ENCODE data around the gene SLCO1B3.

The SLCO1B3 gene

GRCh38 chr12:20830456-20830855 is 20.0 kb downstream of the SLCO1B3 start:
- no peak overlapping the region for H3K4ac ChIP-seq (ENCODE audit: low read depth, low read length)
- H3K4me1 ChIP-seq (ENCODE audit: control insufficient read depth in 1 of 2, insufficient read depth in 2 of 2, low read length in 2 of 2), result no peaks in the 10 kb centered on the region
- H3K9me3 ChIP-seq (ENCODE audit: insufficient read depth, low read depth, low read length), result no peaks in the 10 kb centered on the region
- no peak overlapping the region for H3K4me2 ChIP-seq (ENCODE audit: low read length)
- H2AFZ ChIP-seq (ENCODE audit: insufficient read depth, low read length, poor library complexity), result no peak overlapping the region
- no peak overlapping the region for H2AK5ac ChIP-seq (ENCODE audit: low read length)
- H3K36me3 ChIP-seq (ENCODE audit: control insufficient read depth in 1 of 2, insufficient read depth in 2 of 2, low read length in 2 of 2), result no peaks in the 10 kb centered on the region
- no peak overlapping the region for H2BK120ac ChIP-seq (ENCODE audit: insufficient read depth, low read length, poor library complexity)
- no peak overlapping the region for H3K23ac ChIP-seq (ENCODE audit: low read length)
- no peak overlapping the region for H4K91ac ChIP-seq (ENCODE audit: low read depth, low read length)
- no peak overlapping the region for H3K4me3 ChIP-seq (ENCODE audit: low read depth, low read length)
- H3K79me1 ChIP-seq (ENCODE audit: low read length), result no peaks in the 10 kb centered on the region
- H3K27me3 ChIP-seq (ENCODE audit: insufficient read depth, low read length), result no peaks in the 10 kb centered on the region
- no peak overlapping the region for H2BK5ac ChIP-seq (ENCODE audit: low read depth, low read length, poor library complexity)
- H3K9ac ChIP-seq (ENCODE audit: low read length), result no peak overlapping the region
- no CpG with 5 or more reads among the region's 1 CpG for WGBS (ENCODE audit: extremely low coverage, insufficient coverage, insufficient read length)
- no peaks in the 10 kb centered on the region for H3K79me2 ChIP-seq (ENCODE audit: control insufficient read depth, insufficient read depth, low read length, poor library complexity)
- no peak for DNase-seq
- H3K27ac ChIP-seq (ENCODE audit: low read depth, low read length), result no peak overlapping the region
- no peak overlapping the region for H3K18ac ChIP-seq (ENCODE audit: low read length)
- no peak overlapping the region for H4K8ac ChIP-seq (ENCODE audit: low read depth, low read length)
- H3K14ac ChIP-seq (ENCODE audit: low read length), result no peak overlapping the region
- H2BK12ac ChIP-seq (ENCODE audit: low read length), result no peak overlapping the region
- no peak overlapping the region for H4K12ac ChIP-seq (ENCODE audit: low read depth, low read length)

DNA sequence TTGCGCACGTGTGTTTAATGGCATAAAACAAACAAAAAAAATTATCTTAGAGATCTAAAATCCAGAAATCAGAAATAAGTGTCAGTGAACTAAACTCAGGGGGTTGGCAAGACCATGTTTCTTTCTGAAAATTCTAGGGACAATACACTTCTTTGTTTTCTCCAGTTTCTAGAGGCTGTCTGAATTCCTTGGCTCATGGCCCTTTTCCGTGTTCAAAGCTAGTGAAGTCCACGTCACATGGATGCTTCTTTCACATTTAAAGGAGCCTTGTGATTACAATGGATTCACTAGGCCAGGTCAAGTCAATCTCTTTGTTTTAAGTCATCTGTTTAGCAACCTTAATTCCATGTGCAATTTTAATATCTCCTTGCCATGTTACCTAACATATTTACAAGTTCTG is 22.4 kb downstream of the SLCO1B3 start:
- Histone ChIP-seq H4K8ac (ENCODE audit: low read depth, low read length) (no peak overlapping the region), H3K9ac (ENCODE audit: low read length) (no peak overlapping the region), H2AFZ (ENCODE audit: insufficient read depth, low read length, poor library complexity) (no peak overlapping the region), H3K27me3 (ENCODE audit: insufficient read depth, low read length) (no peaks in the 10 kb centered on the region), H3K79me2 (ENCODE audit: control insufficient read depth, insufficient read depth, low read length, poor library complexity) (no peaks in the 10 kb centered on the region), H3K23ac (ENCODE audit: low read length) (no peak overlapping the region), H3K79me1 (ENCODE audit: low read length) (no peaks in the 10 kb centered on the region), H2AK5ac (ENCODE audit: low read length) (no peak overlapping the region), H4K91ac (ENCODE audit: low read depth, low read length) (no peak overlapping the region), H4K12ac (ENCODE audit: low read depth, low read length) (no peak overlapping the region), H3K36me3 (ENCODE audit: control insufficient read depth in 1 of 2, insufficient read depth in 2 of 2, low read length in 2 of 2) (no peaks in the 10 kb centered on the region), H2BK12ac (ENCODE audit: low read length) (no peak overlapping the region), H3K4me2 (ENCODE audit: low read length) (no peak overlapping the region), H2BK120ac (ENCODE audit: insufficient read depth, low read length, poor library complexity) (no peak overlapping the region), H3K4me3 (ENCODE audit: low read depth, low read length) (no peak overlapping the region), H3K18ac (ENCODE audit: low read length) (no peak overlapping the region), H3K4me1 (ENCODE audit: control insufficient read depth in 1 of 2, insufficient read depth in 2 of 2, low read length in 2 of 2) (no peaks in the 10 kb centered on the region), H2BK5ac (ENCODE audit: low read depth, low read length, poor library complexity) (no peak overlapping the region), H3K27ac (ENCODE audit: low read depth, low read length) (no peak overlapping the region), H3K4ac (ENCODE audit: low read depth, low read length) (no peak overlapping the region), H3K9me3 (ENCODE audit: insufficient read depth, low read depth, low read length) (no peaks in the 10 kb centered on the region), H3K14ac (ENCODE audit: low read length) (no peak overlapping the region)
- no peak for DNase-seq
- no CpG with 5 or more reads among the region's 4 CpGs for WGBS (ENCODE audit: extremely low coverage, insufficient coverage, insufficient read length)

DNA sequence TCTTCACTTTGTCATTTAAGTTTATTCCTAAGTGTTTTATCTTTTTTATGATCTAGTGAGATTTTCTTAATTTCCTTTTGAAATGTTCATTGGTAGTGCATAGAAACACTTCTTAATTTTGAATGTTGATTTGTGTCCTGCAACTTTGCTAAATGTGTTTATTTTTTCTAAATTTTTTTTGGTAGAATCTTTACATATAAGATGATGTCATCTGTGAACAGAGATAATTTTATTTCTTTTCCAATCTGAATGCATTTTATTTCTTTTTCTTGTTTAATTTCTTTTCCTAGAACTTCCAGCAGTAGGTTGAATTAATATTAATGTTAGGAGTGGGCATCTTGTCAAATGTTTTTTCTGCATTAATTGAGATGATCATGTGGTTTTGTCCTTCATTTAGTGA is 42.1 kb downstream of the SLCO1B3 start:
- no peak for DNase-seq
- Histone ChIP-seq H3K79me1 (ENCODE audit: low read length) (no peaks in the 10 kb centered on the region), H3K4me1 (ENCODE audit: control insufficient read depth in 1 of 2, insufficient read depth in 2 of 2, low read length in 2 of 2) (no peaks in the 10 kb centered on the region), H2AK5ac (ENCODE audit: low read length) (no peak overlapping the region), H2BK120ac (ENCODE audit: insufficient read depth, low read length, poor library complexity) (no peak overlapping the region), H4K8ac (ENCODE audit: low read depth, low read length) (no peak overlapping the region), H4K12ac (ENCODE audit: low read depth, low read length) (no peak overlapping the region), H3K4me3 (ENCODE audit: low read depth, low read length) (no peak overlapping the region), H2AFZ (ENCODE audit: insufficient read depth, low read length, poor library complexity) (no peak overlapping the region), H3K36me3 (ENCODE audit: control insufficient read depth in 1 of 2, insufficient read depth in 2 of 2, low read length in 2 of 2) (no peaks in the 10 kb centered on the region), H3K27ac (ENCODE audit: low read depth, low read length) (no peak overlapping the region), H3K4ac (ENCODE audit: low read depth, low read length) (no peak overlapping the region), H3K18ac (ENCODE audit: low read length) (no peak overlapping the region), H3K4me2 (ENCODE audit: low read length) (no peak overlapping the region), H3K14ac (ENCODE audit: low read length) (no peak overlapping the region), H3K9ac (ENCODE audit: low read length) (no peak overlapping the region), H3K23ac (ENCODE audit: low read length) (no peak overlapping the region), H2BK5ac (ENCODE audit: low read depth, low read length, poor library complexity) (no peak overlapping the region), H3K9me3 (ENCODE audit: insufficient read depth, low read depth, low read length) (no peaks in the 10 kb centered on the region), H4K91ac (ENCODE audit: low read depth, low read length) (no peak overlapping the region), H3K27me3 (ENCODE audit: insufficient read depth, low read length) (no peaks in the 10 kb centered on the region), H3K79me2 (ENCODE audit: control insufficient read depth, insufficient read depth, low read length, poor library complexity) (no peaks in the 10 kb centered on the region), H2BK12ac (ENCODE audit: low read length) (no peak overlapping the region)

DNA sequence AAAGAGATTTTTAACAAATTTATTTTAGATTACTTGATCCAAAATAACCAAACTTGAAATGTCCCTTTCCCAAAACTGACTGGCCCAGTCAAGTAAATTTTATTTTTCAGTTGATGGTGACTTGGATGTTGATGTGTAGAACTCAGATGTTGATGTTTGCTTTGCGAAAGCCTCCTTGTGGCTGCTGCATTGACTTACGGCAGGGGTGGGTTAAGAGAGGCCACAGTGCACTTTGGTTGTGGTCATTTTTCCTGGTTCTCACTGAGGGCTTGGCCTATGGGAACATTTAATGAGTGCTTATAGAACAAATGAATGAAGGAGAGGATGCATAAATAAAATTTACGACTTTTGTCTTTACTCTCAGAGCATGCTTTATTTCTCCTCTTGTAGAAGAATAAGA is 52.6 kb downstream of the SLCO1B3 start:
- H3K4ac ChIP-seq (ENCODE audit: low read depth, low read length), result no peak overlapping the region
- H3K18ac ChIP-seq (ENCODE audit: low read length), result no peak overlapping the region
- H3K14ac ChIP-seq (ENCODE audit: low read length), result no peak overlapping the region
- H3K4me3 ChIP-seq (ENCODE audit: low read depth, low read length), result no peak overlapping the region
- H4K8ac ChIP-seq (ENCODE audit: low read depth, low read length), result no peak overlapping the region
- no peaks in the 10 kb centered on the region for H3K79me1 ChIP-seq (ENCODE audit: low read length)
- H2BK12ac ChIP-seq (ENCODE audit: low read length), result no peak overlapping the region
- no peak for DNase-seq
- no peak overlapping the region for H4K12ac ChIP-seq (ENCODE audit: low read depth, low read length)
- H3K36me3 ChIP-seq (ENCODE audit: control insufficient read depth in 1 of 2, insufficient read depth in 2 of 2, low read length in 2 of 2), result no peaks in the 10 kb centered on the region
- no peak overlapping the region for H2BK5ac ChIP-seq (ENCODE audit: low read depth, low read length, poor library complexity)
- no peaks in the 10 kb centered on the region for H3K79me2 ChIP-seq (ENCODE audit: control insufficient read depth, insufficient read depth, low read length, poor library complexity)
- H3K9me3 ChIP-seq (ENCODE audit: insufficient read depth, low read depth, low read length), result no peaks in the 10 kb centered on the region
- H4K91ac ChIP-seq (ENCODE audit: low read depth, low read length), result no peak overlapping the region
- no CpG with 5 or more reads among the region's 3 CpGs for WGBS (ENCODE audit: extremely low coverage, insufficient coverage, insufficient read length)
- H3K27me3 ChIP-seq (ENCODE audit: insufficient read depth, low read length), result no peaks in the 10 kb centered on the region
- no peak overlapping the region for H2BK120ac ChIP-seq (ENCODE audit: insufficient read depth, low read length, poor library complexity)
- no peak overlapping the region for H3K27ac ChIP-seq (ENCODE audit: low read depth, low read length)
- no peak overlapping the region for H3K4me2 ChIP-seq (ENCODE audit: low read length)
- H2AK5ac ChIP-seq (ENCODE audit: low read length), result no peak overlapping the region
- H3K23ac ChIP-seq (ENCODE audit: low read length), result no peak overlapping the region
- H3K4me1 ChIP-seq (ENCODE audit: control insufficient read depth in 1 of 2, insufficient read depth in 2 of 2, low read length in 2 of 2), result no peaks in the 10 kb centered on the region
- no peak overlapping the region for H2AFZ ChIP-seq (ENCODE audit: insufficient read depth, low read length, poor library complexity)
- H3K9ac ChIP-seq (ENCODE audit: low read length), result no peak overlapping the region

DNA sequence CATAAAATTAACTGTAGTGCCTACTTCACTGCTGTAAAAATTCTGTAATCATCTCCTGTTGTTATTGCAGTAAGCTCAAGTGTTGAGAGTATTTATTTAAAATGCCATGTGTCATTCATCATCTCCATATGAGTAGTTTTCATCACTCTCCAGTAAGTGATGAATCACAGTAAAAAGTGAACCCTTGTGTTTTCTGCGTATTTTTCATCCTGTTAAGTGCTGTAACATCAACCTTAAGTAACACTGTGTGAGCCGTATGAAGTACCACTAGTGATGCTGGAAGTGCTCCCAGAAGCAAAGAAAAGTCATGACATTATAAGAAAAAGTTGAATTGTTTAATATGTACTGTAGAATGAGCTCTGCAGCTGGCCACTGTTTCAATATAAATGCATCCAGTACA is 55.4 kb downstream of the SLCO1B3 start:
- Histone ChIP-seq H2AFZ (ENCODE audit: insufficient read depth, low read length, poor library complexity) (no peak overlapping the region), H3K23ac (ENCODE audit: low read length) (no peak overlapping the region), H3K18ac (ENCODE audit: low read length) (no peak overlapping the region), H2BK5ac (ENCODE audit: low read depth, low read length, poor library complexity) (no peak overlapping the region), H3K4me2 (ENCODE audit: low read length) (no peak overlapping the region), H3K36me3 (ENCODE audit: control insufficient read depth in 1 of 2, insufficient read depth in 2 of 2, low read length in 2 of 2) (no peaks in the 10 kb centered on the region), H3K9me3 (ENCODE audit: insufficient read depth, low read depth, low read length) (no peaks in the 10 kb centered on the region), H4K12ac (ENCODE audit: low read depth, low read length) (no peak overlapping the region), H3K79me1 (ENCODE audit: low read length) (no peaks in the 10 kb centered on the region), H3K27ac (ENCODE audit: low read depth, low read length) (no peak overlapping the region), H3K27me3 (ENCODE audit: insufficient read depth, low read length) (no peaks in the 10 kb centered on the region), H2BK120ac (ENCODE audit: insufficient read depth, low read length, poor library complexity) (no peak overlapping the region), H3K9ac (ENCODE audit: low read length) (no peak overlapping the region), H3K4me3 (ENCODE audit: low read depth, low read length) (no peak overlapping the region), H2AK5ac (ENCODE audit: low read length) (no peak overlapping the region), H4K8ac (ENCODE audit: low read depth, low read length) (no peak overlapping the region), H3K4ac (ENCODE audit: low read depth, low read length) (no peak overlapping the region), H2BK12ac (ENCODE audit: low read length) (no peak overlapping the region), H4K91ac (ENCODE audit: low read depth, low read length) (no peak overlapping the region), H3K4me1 (ENCODE audit: control insufficient read depth in 1 of 2, insufficient read depth in 2 of 2, low read length in 2 of 2) (no peaks in the 10 kb centered on the region), H3K14ac (ENCODE audit: low read length) (no peak overlapping the region), H3K79me2 (ENCODE audit: control insufficient read depth, insufficient read depth, low read length, poor library complexity) (no peaks in the 10 kb centered on the region)
- DNase-seq, result no peak
- WGBS (ENCODE audit: extremely low coverage, insufficient coverage, insufficient read length), result no CpG with 5 or more reads among the region's 2 CpGs
